Measurements from ENCODE around the gene GAPDHS.

GAPDHS gene

DNA sequence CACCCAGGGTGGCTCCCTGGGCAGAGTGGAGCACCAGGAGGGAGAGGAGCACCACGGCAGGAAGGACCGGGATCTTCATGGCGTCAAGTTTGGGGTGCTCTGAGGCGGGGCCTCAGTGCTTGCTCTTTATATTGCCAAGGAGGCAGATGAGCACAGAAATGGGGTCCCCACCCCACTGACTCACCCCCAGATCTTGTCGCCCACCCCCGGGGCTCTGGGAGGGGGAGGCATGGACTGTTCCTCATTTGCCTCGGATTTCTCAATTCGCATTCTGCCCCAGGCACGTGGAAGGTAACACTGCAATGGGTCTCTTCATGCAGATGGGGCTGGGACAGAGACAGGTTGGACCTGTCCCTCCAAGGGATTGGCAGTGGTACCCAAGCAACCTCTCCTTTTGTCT lies 42.9 kb upstream of the GAPDHS start, which contains the start of gene KRTDAP:
KRTDAP (minus strand) TSS at position 101 of the 400 bp plus-strand sequence; CDS start at position 79, 22 bp downstream.
- H3K27ac ChIP-seq, result no peak within 1 kb of the TSS
- DNase-seq, result no peak
- H3K27me3 ChIP-seq (replicated peaks), result peaks cover 2% of the 10 kb centered on the region
- no peaks in the 10 kb centered on the region for H3K36me3 ChIP-seq (replicated peaks)
- TF ChIP-seq, protein P1, sequence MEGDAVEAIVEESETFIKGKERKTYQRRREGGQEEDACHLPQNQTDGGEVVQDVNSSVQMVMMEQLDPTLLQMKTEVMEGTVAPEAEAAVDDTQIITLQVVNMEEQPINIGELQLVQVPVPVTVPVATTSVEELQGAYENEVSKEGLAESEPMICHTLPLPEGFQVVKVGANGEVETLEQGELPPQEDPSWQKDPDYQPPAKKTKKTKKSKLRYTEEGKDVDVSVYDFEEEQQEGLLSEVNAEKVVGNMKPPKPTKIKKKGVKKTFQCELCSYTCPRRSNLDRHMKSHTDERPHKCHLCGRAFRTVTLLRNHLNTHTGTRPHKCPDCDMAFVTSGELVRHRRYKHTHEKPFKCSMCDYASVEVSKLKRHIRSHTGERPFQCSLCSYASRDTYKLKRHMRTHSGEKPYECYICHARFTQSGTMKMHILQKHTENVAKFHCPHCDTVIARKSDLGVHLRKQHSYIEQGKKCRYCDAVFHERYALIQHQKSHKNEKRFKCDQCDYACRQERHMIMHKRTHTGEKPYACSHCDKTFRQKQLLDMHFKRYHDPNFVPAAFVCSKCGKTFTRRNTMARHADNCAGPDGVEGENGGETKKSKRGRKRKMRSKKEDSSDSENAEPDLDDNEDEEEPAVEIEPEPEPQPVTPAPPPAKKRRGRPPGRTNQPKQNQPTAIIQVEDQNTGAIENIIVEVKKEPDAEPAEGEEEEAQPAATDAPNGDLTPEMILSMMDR (IDR thresholded peaks at IDR 0.05; ENCODE audit: low read depth, low read length, missing control alignments), result no peak
- in situ Hi-C loops (cut with HindIII; ENCODE audit: low pct_ligation_motif_present, low sequenced_read_pairs), result no loop called here
- no peak within 1 kb of the TSS for H3K4me3 ChIP-seq (ENCODE audit: low read depth, low read length)

DNA sequence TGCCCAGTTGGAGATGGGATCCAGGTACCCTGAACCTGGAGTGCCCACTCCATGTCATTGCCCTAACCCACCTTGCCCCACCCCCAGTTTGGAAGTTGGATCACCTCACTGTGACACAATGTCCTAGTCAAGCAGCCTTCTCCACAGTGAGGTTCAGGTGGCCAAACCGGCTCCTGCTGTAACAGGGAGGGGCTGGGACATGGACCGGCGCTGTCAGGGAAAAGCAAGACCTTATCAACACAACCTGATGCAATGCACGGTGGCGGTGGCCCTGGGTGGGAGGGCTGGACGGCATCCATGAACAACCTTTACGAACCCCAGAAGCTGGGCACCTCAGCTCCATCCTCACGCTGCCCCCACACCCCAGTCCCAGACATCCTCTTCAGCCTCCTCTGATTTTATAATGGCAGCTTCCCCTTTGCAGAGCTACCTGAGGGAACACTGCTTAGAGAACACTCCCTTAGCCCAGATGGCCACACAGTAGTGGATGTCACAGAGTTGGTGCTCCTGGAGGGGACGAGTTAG lies 41.4 kb upstream of the GAPDHS start:
- no peaks in the 10 kb centered on the region for H3K36me3 ChIP-seq (replicated peaks)
- in situ Hi-C loops (cut with HindIII; ENCODE audit: low pct_ligation_motif_present, low sequenced_read_pairs), result no loop called here
- DNase-seq, result no peak
- no peak overlapping the region for H3K27ac ChIP-seq
- no peak overlapping the region for H3K4me3 ChIP-seq (ENCODE audit: low read depth, low read length)
- TF ChIP-seq, protein P1 (IDR thresholded peaks at IDR 0.05; ENCODE audit: low read depth, low read length, missing control alignments), result no peak
- H3K27me3 ChIP-seq (replicated peaks), result peaks cover 2% of the 10 kb centered on the region

DNA sequence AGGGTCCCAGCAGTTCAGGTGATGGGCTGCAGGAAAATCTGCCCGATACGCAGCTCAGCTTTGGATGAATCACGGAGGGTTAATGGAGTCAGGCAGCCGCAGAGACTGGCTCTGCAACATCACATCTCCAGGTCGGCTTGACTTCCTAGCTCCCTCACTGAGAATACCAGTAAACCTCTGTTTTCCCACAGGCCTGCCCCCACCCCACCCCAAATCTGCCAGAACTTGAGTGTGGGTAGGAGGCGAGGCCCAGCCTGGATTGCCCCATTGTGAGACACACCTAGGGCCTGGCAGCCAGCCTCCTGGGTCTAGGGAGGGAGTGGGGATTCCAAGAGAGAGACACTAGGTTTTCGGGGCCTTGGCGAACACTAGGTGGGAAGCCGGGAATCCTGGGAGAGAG lies 39.3 kb upstream of the GAPDHS start:
- Histone ChIP-seq H3K4me3 (ENCODE audit: low read depth, low read length) (no peak overlapping the region), H3K36me3 (replicated peaks) (no peaks in the 10 kb centered on the region), H3K27ac (no peak overlapping the region), H3K27me3 (replicated peaks) (peaks cover 2% of the 10 kb centered on the region)
- in situ Hi-C loops (cut with HindIII; ENCODE audit: low pct_ligation_motif_present, low sequenced_read_pairs), result no loop called here
- TF ChIP-seq, protein P1 (IDR thresholded peaks at IDR 0.05; ENCODE audit: low read depth, low read length, missing control alignments), result no peak
- DNase-seq, result no peak

DNA sequence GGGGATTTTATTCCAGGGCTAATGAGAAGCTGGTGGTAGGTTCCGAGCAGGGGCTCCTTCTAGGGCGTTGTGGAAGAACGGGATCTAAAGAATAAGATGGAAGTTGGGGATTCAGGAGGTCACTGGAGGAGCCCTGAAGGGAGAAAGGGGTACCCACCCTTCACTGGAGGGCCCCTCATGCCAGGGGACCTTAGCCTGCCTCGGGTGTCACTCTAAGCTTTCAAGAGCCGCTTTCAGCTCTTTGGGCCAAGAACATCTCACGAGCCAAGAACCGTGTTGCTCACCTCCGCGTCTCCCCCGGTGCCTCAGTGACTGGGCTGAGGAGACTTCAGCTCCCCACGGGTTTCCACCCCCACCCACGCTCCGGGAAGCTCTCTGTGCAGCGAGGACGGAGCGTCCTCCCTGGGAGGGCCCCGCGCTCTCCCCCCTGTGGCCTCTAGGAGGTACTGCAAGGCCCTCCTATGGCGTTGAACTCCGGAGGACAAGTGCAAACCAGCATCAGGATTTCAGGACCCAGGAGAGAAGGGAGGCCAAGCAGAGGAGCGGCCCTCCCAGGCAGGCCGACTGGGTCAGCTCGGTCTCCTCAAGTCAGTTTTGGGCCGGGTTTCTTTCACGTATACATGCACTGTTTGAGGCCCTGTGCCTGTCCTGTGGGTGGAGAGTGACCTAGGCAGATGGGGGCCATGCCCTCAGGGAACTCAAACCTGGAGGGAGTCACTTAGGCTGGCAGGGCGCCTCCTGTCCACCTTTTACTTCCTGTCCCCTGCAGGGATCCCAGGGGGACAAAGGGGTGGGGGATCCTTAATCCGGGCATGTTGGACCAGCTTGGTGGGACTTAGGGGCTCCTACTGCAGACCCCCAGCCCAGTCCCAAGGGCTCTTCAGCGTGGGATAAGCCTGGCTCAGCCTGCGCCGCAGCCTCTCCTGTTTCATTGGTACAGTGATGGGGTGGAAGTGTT lies 37.9 kb upstream of the GAPDHS start:
- in situ Hi-C loops (cut with HindIII; ENCODE audit: low pct_ligation_motif_present, low sequenced_read_pairs), result no loop called here
- no peak overlapping the region for H3K4me3 ChIP-seq (ENCODE audit: low read depth, low read length)

DNA sequence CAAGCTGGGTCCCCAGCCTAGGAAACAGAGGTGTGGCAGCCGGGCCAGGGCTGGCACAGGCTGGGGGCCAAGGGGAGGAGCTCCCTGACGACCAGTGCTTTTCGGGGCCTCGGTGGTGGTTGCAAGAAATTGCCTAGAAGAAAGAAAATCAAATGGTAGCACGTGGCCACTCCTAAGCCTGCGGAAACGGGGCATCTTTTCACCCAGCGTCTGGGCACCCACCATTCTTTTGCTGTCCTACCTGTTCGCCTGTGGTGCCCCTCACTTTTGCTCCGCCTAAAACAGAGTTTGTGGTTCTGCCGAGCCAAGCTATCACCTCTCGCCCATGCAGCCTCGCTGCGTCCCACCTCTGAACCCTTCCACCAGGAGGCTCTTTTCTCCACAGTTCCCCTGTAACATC lies 35.9 kb upstream of the GAPDHS start:
- in situ Hi-C loops (cut with HindIII; ENCODE audit: low pct_ligation_motif_present, low sequenced_read_pairs), result no loop called here
- H3K27me3 ChIP-seq (replicated peaks), result no peaks in the 10 kb centered on the region
- H3K36me3 ChIP-seq (replicated peaks), result no peaks in the 10 kb centered on the region
- H3K27ac ChIP-seq, result no peak overlapping the region
- TF ChIP-seq, protein P1 (IDR thresholded peaks at IDR 0.05; ENCODE audit: low read depth, low read length, missing control alignments), result no peak
- H3K4me3 ChIP-seq (ENCODE audit: low read depth, low read length), result no peak overlapping the region
- no peak for DNase-seq

More for the DNA sequence above, 37.9 kb upstream of the GAPDHS start:
- TF ChIP-seq, protein P1 (IDR thresholded peaks at IDR 0.05; ENCODE audit: low read depth, low read length, missing control alignments), result peak; percentile 100
- Histone ChIP-seq H3K27ac (no peak overlapping the region), H3K36me3 (replicated peaks) (no peaks in the 10 kb centered on the region), H3K27me3 (replicated peaks) (peaks cover 2% of the 10 kb centered on the region)
- peak; percentile 44 for DNase-seq

All from brain microvascular endothelial cell (primary cell).